ENCODE data around the gene COL13A1.

DNA sequence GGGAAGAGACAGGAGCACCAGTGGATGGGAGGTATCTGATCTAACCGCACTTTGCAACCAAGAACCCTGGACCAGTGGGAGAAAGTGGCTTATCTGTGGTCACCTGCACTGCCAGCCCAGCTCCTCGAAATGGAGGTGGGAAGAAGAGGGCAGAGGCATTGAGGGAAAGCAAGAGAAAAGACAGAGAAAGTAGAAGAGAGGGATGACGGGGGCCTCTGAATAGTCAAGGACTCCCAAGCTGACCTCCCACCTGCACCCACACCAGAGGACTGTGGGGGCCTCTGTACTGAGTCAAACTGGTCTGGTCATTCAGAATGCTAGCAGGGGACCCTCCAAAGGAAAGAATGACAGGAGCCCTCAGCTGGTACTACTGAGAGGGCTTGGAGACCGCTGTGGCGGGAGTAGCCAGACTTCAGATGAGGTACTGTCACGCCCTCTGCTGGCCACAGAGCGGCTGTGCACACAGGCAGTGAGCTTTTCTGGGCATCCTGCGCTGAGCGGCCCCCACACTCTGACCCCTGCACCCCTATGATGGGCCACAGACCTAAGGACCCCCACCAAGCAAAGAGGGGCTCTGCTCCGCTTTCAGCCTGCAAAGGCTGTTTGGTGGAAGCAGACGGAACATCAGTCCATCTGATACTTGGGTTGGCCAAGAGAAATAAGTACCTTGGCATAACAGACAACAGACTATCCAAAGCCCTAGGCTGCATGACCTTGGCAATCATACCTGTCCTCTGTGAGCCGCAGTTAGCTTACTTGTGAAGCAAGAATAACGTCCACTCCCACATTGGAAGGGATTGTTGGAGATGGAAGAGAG, 112.9 kb downstream of the COL13A1 start:
- no peak for TF ChIP-seq POLR2A (IDR thresholded peaks at IDR 0.05)
- TF ChIP-seq, protein P1, sequence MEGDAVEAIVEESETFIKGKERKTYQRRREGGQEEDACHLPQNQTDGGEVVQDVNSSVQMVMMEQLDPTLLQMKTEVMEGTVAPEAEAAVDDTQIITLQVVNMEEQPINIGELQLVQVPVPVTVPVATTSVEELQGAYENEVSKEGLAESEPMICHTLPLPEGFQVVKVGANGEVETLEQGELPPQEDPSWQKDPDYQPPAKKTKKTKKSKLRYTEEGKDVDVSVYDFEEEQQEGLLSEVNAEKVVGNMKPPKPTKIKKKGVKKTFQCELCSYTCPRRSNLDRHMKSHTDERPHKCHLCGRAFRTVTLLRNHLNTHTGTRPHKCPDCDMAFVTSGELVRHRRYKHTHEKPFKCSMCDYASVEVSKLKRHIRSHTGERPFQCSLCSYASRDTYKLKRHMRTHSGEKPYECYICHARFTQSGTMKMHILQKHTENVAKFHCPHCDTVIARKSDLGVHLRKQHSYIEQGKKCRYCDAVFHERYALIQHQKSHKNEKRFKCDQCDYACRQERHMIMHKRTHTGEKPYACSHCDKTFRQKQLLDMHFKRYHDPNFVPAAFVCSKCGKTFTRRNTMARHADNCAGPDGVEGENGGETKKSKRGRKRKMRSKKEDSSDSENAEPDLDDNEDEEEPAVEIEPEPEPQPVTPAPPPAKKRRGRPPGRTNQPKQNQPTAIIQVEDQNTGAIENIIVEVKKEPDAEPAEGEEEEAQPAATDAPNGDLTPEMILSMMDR (IDR thresholded peaks at IDR 0.05): peak; percentile 76 to 97 (median 90)
- TF ChIP-seq EP300 (IDR thresholded peaks at IDR 0.05): no peak
- no peak for TF ChIP-seq POLR2AphosphoS5 (IDR thresholded peaks at IDR 0.05)
